ENCODE data around the gene GDF2. TPM values are rescaled to one million over a fixed set of nuclear protein-coding genes. Genes with fewer than 3 reads are reported as not detected.

GDF2 gene
- total RNA-seq, 2 experiments from 2014 or later: not detected

DNA sequence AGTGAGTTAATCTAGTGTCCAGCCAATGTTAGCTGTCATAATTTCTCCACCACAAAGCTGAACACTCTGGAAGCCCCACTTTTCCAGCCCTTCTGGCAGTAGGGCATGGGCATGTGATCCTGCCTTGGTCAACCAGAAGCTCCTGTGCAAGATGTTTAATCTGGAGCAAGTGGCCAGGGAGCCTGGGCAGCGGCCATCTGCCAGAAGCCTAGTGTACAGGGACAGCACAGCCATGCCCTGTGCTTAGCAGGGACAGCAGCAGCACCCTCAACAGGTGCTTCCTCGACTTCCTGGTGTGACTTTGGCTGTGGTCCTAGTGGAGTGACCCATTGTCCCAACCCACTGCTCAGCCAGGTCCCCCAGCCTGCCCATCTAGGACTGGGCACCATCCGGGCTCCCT lies 36.2 kb downstream of the GDF2 start:
- ATAC-seq (no peak), DNase-seq (no peak)
- POLR2A ChIA-PET: no interaction called here
- no peaks in the 10 kb centered on the region for H3K4me1 Mint-ChIP-seq
- no peak overlapping the region for H3K4me3 Mint-ChIP-seq
- CTCF ChIA-PET: interaction anchor here (0.9 to 1.2 kb wide), 3 partner anchors 9 to 18 kb away, joined by 3 read pairs; no protein-coding TSS in a partner anchor
- H3K27me3 Mint-ChIP-seq: no peaks in the 10 kb centered on the region
- H3K9me3 Mint-ChIP-seq (ENCODE audit: low read depth): no peaks in the 10 kb centered on the region
- intact Hi-C loops (cut with DNase I, micrococcal nuclease): no loop called here
- no peaks in the 10 kb centered on the region for H3K36me3 Mint-ChIP-seq (ENCODE audit: low read depth)
- H3K27ac Mint-ChIP-seq: no peak overlapping the region

DNA sequence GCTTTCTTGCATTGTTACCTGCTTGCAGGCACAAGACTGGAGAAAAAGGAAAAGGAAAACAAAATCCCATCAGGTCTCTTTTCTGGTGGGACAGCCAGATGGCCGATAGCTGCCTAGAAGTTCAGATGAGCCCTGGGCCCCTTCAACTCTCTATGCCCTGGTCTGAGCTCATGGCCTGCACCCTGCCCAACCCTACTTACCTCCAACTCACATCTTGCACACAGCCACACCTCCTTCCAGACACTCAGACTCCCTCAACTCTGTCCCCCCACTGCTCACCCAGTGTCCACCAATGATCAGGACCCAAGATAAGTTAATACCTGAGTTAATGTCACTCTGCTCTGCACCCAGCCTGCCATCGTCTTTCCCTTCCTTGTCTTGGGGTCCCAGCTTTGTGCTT lies 36.8 kb downstream of the GDF2 start:
- Mint-ChIP-seq H3K9me3 (ENCODE audit: low read depth) (no peaks in the 10 kb centered on the region), H3K4me1 (no peaks in the 10 kb centered on the region), H3K27me3 (no peaks in the 10 kb centered on the region), H3K27ac (no peak overlapping the region), H3K4me3 (no peak overlapping the region), H3K36me3 (ENCODE audit: low read depth) (no peaks in the 10 kb centered on the region)
- intact Hi-C loops (cut with DNase I, micrococcal nuclease): no loop called here
- ChIA-PET CTCF (interaction anchor here (0.9 to 1.2 kb wide), 2 partner anchors 9 to 19 kb away, joined by 3 read pairs; no protein-coding TSS in a partner anchor), POLR2A (no interaction called here)
- no peak for ATAC-seq
- no peak for DNase-seq

DNA sequence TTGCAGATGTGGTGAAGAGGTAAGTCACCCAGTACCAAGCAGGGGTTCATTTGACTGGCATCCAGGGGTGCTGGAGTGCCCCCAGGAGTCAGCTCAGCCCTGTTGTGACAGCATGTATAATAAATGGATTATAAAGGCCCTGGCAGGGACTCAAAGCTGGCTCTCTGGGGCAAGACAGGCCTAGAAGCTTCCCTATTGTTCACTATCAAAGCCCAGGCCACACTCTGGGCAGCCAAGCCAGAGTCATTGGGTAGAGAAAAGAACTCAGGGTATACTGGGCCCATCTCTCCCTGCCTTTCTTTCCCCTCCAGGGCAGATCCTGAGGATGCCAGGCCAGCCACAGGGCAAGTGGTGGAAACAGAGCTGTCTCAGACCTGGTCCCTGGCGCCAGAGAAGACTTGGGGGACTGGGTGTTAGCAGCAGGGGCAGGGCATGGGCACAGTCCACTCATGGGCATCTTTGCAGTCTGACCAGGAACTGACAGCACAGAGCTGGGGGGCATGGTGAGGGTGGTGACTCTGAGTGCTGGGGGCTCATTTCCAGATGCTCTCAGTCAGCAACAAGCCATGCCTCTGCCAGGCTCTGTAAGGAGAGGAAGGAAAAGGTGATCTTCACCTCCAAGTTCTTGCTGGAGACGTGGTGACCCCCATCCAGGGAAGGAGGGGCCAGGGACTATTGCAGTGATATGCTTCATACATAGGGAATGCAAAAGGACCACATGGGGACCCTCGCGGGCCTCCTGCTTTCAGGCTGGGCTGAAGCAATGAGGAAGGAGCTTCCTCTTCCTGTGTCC lies 37.6 kb downstream of the GDF2 start:
- intact Hi-C loops (cut with DNase I, micrococcal nuclease): no loop called here
- no peak for DNase-seq
- no peak overlapping the region for H3K27ac Mint-ChIP-seq
- H3K4me3 Mint-ChIP-seq: no peak overlapping the region
- H3K27me3 Mint-ChIP-seq: peaks cover 2% of the 10 kb centered on the region
- no peaks in the 10 kb centered on the region for H3K36me3 Mint-ChIP-seq (ENCODE audit: low read depth)
- H3K9me3 Mint-ChIP-seq (ENCODE audit: low read depth): no peaks in the 10 kb centered on the region
- no peaks in the 10 kb centered on the region for H3K4me1 Mint-ChIP-seq
- ChIA-PET POLR2A (no interaction called here), CTCF (interaction anchor here (1.0 kb wide), 1 partner anchor 18 kb away, joined by 3 read pairs; no protein-coding TSS in a partner anchor)
- no peak for ATAC-seq

DNA sequence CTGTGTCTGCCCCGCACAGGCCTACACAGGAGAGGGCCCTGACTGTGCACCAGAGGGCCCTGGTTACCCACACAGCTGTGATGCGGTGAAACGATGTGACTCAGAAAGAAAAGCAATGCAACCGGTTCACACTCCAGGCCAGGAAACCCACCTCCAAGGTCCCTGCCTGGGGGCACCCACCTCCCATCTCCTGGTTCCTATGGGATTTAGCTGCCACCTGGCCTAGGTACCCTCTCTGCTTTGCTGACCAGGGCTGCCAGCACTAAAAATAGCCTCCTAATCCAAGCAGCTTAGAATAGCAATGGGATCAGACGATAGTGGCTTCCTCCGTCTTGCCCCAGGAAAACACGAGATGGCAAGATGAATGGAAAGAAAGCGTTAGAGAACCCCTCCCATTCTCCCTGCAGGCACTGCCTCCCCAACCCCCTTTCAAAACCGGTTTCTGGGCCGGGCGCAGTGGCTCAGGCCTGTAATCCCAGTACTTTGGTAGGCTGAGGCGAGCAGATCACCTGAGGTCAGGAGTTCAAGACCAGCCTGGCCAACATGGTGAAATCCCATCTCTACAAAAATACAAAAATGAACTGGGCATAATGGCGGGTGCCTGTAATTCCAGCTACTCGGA lies 38.3 kb downstream of the GDF2 start:
- DNase-seq: no peak
- Mint-ChIP-seq H3K4me3 (no peak overlapping the region), H3K27me3 (peaks cover 2% of the 10 kb centered on the region), H3K4me1 (no peaks in the 10 kb centered on the region), H3K9me3 (ENCODE audit: low read depth) (no peaks in the 10 kb centered on the region), H3K27ac (no peak overlapping the region), H3K36me3 (ENCODE audit: low read depth) (no peaks in the 10 kb centered on the region)
- no peak for ATAC-seq
- intact Hi-C loops (cut with DNase I, micrococcal nuclease): no loop called here
- ChIA-PET POLR2A (no interaction called here), CTCF (interaction anchor here (1.0 to 1.5 kb wide), 3 partner anchors 12 to 20 kb away, joined by 3 to 6 read pairs (median 3); no protein-coding TSS in a partner anchor)

DNA sequence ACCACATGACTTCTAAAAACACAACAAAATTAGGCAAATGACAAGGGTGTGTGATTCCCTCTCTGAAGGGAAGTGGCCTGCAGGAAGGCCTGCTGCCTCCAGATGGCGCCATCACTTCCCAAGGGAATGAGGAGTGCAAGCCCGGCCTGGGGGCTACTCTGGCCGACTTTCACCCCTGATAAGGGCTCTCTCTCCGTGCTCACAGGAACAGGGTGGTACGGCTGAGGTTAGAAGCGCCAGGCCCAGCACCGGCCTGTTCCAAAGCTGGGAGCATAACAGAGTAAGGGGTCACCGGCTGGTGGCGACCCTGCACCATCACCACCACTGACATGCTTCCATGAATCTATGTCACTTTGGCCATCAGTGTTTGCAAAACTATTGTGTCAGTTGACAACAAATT lies 39.0 kb downstream of the GDF2 start:
- no peak overlapping the region for H3K27ac Mint-ChIP-seq
- no peaks in the 10 kb centered on the region for H3K9me3 Mint-ChIP-seq (ENCODE audit: low read depth)
- ATAC-seq (no peak), DNase-seq (peak; percentile 65)
- H3K36me3 Mint-ChIP-seq (ENCODE audit: low read depth): no peaks in the 10 kb centered on the region
- no peaks in the 10 kb centered on the region for H3K4me1 Mint-ChIP-seq
- POLR2A ChIA-PET: no interaction called here
- peaks cover 2% of the 10 kb centered on the region for H3K27me3 Mint-ChIP-seq
- intact Hi-C loops (cut with DNase I, micrococcal nuclease): no loop called here
- CTCF ChIA-PET: interaction anchor here (0.7 to 1.5 kb wide), 7 partner anchors 8 to 268 kb away, joined by 3 to 6 read pairs (median 3); no protein-coding TSS in a partner anchor
- H3K4me3 Mint-ChIP-seq: no peak overlapping the region

DNA sequence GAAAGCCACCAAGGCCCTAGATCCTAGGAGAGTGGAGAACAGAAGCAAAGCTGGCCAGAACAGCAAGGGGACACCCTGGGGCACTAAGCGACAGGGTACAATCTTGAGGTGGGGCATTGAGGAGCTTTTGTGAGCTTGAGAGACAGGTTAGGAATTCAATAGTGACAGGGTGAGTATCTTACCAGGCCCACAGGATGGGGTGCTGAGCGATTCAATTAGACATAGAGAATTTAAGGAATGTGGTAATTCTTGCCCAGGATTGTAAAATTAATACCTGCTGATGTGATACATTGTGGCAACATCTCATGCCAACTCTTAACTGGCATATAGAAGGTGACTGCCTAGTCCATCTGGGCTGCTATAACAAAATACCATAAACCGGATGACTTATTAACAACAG lies 39.9 kb downstream of the GDF2 start:
- CTCF ChIA-PET: interaction anchor here (0.8 to 1.2 kb wide), 5 partner anchors 9 to 314 kb away, joined by 3 read pairs; no protein-coding TSS in a partner anchor
- Mint-ChIP-seq H3K4me3 (no peak overlapping the region), H3K27ac (no peak overlapping the region), H3K27me3 (peaks cover 2% of the 10 kb centered on the region), H3K9me3 (ENCODE audit: low read depth) (no peaks in the 10 kb centered on the region), H3K4me1 (no peaks in the 10 kb centered on the region), H3K36me3 (ENCODE audit: low read depth) (no peaks in the 10 kb centered on the region)
- POLR2A ChIA-PET: no interaction called here
- DNase-seq (no peak), ATAC-seq (no peak)
- intact Hi-C loops (cut with DNase I, micrococcal nuclease): no loop called here

DNA sequence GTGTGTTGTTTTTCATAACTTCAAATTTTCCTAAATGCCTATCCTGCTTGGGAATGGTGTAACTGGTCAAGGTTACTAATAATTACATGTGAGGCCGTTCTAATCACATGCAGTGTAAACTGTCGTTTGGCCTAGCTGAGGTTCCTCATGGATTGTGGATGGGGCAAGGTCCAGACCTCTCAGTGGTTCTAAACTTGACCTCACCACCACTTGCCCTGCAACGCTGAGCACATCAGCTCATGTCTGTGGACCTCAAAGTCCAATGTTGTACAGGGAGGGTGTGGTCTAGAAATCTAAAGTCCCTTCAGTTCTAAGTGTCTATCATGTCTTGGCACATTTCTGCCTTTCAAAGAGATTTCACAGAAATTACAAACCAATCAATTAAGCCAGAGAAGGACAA lies 41.5 kb downstream of the GDF2 start:
- POLR2A ChIA-PET: no interaction called here
- ATAC-seq (no peak), DNase-seq (no peak)
- no peaks in the 10 kb centered on the region for H3K36me3 Mint-ChIP-seq (ENCODE audit: low read depth)
- H3K4me3 Mint-ChIP-seq: no peak overlapping the region
- no peaks in the 10 kb centered on the region for H3K9me3 Mint-ChIP-seq (ENCODE audit: low read depth)
- H3K27ac Mint-ChIP-seq: no peak overlapping the region
- H3K27me3 Mint-ChIP-seq: peaks cover 2% of the 10 kb centered on the region
- CTCF ChIA-PET: interaction anchor here (0.7 to 1.2 kb wide), 2 partner anchors 79 to 278 kb away, joined by 3 read pairs; no protein-coding TSS in a partner anchor
- H3K4me1 Mint-ChIP-seq: no peaks in the 10 kb centered on the region
- intact Hi-C loops (cut with DNase I, micrococcal nuclease): no loop called here

DNA sequence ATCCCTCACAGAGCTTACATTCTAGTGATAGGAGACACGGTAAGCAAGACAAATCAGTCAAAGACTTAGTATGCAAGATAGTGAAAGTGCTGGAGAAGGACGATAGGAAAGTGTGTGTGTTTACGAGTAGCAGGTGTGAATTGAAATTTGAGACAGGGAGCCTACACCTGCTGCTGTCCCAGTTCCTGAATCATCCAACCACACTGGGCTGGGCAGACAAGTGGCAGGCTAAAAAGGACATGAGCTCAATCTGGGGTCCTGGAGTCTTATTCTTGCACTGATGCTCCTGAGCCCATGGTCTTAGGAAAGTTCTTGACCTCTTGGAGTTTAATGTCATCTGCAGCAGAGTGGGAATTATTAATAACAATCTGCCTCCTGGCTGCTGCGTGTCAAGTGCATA lies 42.1 kb downstream of the GDF2 start:
- H3K9me3 Mint-ChIP-seq (ENCODE audit: low read depth): no peaks in the 10 kb centered on the region
- peaks cover 2% of the 10 kb centered on the region for H3K27me3 Mint-ChIP-seq
- DNase-seq (no peak), ATAC-seq (no peak)
- POLR2A ChIA-PET: no interaction called here
- H3K27ac Mint-ChIP-seq: no peak overlapping the region
- H3K36me3 Mint-ChIP-seq (ENCODE audit: low read depth): no peaks in the 10 kb centered on the region
- no peaks in the 10 kb centered on the region for H3K4me1 Mint-ChIP-seq
- CTCF ChIA-PET: interaction anchor here (0.6 to 1.4 kb wide), 3 partner anchors 11 to 278 kb away, joined by 3 to 4 read pairs (median 3); no protein-coding TSS in a partner anchor
- H3K4me3 Mint-ChIP-seq: no peak overlapping the region
- intact Hi-C loops (cut with DNase I, micrococcal nuclease): no loop called here

DNA sequence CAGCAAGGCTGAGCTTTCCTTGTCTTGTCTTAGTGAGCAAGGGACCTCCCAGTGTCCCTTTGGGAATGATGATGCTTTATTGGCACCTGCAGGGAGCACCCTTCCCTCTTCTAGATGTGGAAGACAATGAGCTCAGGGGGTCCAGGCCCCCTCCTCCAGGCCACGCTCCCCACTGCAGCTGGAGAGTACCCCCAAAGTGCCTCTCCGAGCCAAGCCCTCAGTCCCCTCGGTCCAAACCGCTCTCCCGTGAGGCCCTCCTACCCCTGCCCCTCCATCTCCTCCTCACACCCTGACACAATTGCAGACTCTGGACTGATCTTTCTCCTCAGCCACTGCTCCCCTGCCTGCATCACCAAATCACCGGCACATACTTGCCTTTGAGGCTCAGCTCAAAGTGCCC lies 42.7 kb downstream of the GDF2 start:
- H3K9me3 Mint-ChIP-seq (ENCODE audit: low read depth): no peaks in the 10 kb centered on the region
- POLR2A ChIA-PET: no interaction called here
- no peaks in the 10 kb centered on the region for H3K36me3 Mint-ChIP-seq (ENCODE audit: low read depth)
- intact Hi-C loops (cut with DNase I, micrococcal nuclease): no loop called here
- DNase-seq (no peak), ATAC-seq (no peak)
- no peak overlapping the region for H3K27ac Mint-ChIP-seq
- no peaks in the 10 kb centered on the region for H3K4me1 Mint-ChIP-seq
- CTCF ChIA-PET: interaction anchor here (0.7 to 1.4 kb wide), 3 partner anchors 10 to 1195 kb away, joined by 3 read pairs; no protein-coding TSS in a partner anchor
- H3K4me3 Mint-ChIP-seq: no peak overlapping the region
- H3K27me3 Mint-ChIP-seq: peaks cover 2% of the 10 kb centered on the region

DNA sequence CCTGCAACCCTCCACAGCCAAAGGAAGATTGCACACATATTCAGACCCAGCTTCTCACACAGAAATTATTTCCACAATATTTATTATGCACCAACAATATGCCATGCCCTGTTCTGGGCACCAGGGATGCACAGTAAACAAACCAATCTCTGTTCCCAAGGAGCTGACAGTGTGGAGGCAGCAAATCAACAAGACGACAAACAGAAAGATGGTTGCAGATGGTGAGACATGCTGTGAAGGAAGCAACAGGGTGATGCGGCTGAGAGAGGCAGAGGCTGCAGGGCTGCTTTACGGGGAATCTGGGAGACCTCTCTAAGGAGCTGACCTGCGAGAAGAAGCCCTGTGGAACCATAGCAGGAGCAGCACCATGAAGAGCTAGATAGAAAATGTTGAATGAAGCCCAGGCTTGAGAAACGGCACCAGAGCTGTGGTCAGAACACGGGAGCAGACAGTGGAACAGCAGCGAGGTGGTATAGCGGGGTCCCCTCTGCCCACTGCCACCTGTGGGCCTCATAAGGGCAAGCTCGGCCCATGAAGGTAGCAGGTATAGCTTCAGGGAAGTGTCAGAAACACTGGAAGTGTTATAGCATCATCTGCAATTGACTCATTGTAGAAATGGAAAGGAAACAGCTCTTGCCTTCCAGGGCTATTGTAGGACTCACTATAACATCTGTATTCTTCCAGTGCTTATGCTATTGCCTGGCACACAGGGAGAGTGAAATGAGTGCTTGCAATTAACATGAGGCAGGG lies 43.4 kb downstream of the GDF2 start:
- Mint-ChIP-seq H3K4me3 (no peak overlapping the region), H3K4me1 (no peaks in the 10 kb centered on the region), H3K27me3 (peaks cover 2% of the 10 kb centered on the region), H3K36me3 (ENCODE audit: low read depth) (no peaks in the 10 kb centered on the region), H3K27ac (no peak overlapping the region), H3K9me3 (ENCODE audit: low read depth) (no peaks in the 10 kb centered on the region)
- DNase-seq (no peak), ATAC-seq (no peak)
- ChIA-PET CTCF (interaction anchor here (0.7 to 1.4 kb wide), 3 partner anchors 9 to 1194 kb away, joined by 3 read pairs; no protein-coding TSS in a partner anchor), POLR2A (no interaction called here)
- intact Hi-C loops (cut with DNase I, micrococcal nuclease): no loop called here

DNA sequence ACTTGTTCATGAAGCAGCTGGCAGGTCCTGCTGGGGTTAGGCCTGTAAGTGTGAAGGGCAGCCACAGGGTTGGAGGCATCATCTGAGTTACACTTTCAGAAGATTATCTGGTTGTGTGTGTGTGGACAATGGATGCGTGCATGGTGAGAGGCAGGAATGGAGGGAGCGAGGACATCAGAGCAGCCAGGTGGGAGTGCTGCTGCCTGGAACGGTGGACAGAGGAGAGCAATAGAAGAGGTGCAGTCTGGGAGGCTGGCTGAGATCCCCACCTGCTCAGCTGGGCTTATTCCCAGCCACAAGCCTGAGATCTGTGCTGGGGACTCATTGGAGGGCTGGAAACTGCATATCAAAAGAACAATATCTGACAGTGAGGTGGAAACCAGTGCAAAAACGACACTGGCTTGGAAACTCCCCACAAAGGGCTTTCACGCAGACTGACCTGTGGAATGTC lies 44.0 kb downstream of the GDF2 start:
- Mint-ChIP-seq H3K4me1 (no peaks in the 10 kb centered on the region), H3K9me3 (ENCODE audit: low read depth) (no peaks in the 10 kb centered on the region), H3K4me3 (no peak overlapping the region), H3K27me3 (peaks cover 2% of the 10 kb centered on the region), H3K36me3 (ENCODE audit: low read depth) (no peaks in the 10 kb centered on the region), H3K27ac (no peak overlapping the region)
- intact Hi-C loops (cut with DNase I, micrococcal nuclease): no loop called here
- DNase-seq (no peak), ATAC-seq (no peak)
- CTCF ChIA-PET: no interaction called here
- POLR2A ChIA-PET: no interaction called here

Data from activated CD4-positive, alpha-beta T cell treated with anti-CD3 and anti-CD28 coated beads for 36 hours (primary cell).